ENCODE measurements around the gene BDNF. TPM values are rescaled to one million over a fixed set of nuclear protein-coding genes. Genes with fewer than 3 reads are reported as not detected.

Gene BDNF
- total RNA-seq, 1 experiment from 2014 or later: 5.4 TPM

GRCh38 chr11:27653990-27654758 is 46.1 kb downstream of the BDNF start:
- ChIA-PET POLR2A (ENCODE audit: unreplicated experiment) (no interaction called here), CTCF (no interaction called here)
- Histone ChIP-seq H3K36me3 (ENCODE audit: low read depth) (no peaks in the 10 kb centered on the region), H3K4me3 (no peak overlapping the region), H3K4me1 (replicated peaks; ENCODE audit: insufficient read depth) (no peaks in the 10 kb centered on the region), H2AFZ (no peak overlapping the region), H3K79me2 (ENCODE audit: low read depth) (no peaks in the 10 kb centered on the region), H3F3A (ENCODE audit: insufficient read depth, low read depth) (no peaks in the 10 kb centered on the region), H3K27me3 (ENCODE audit: insufficient read depth, low read depth) (no peaks in the 10 kb centered on the region), H3K9me2 (ENCODE audit: insufficient read depth) (no peaks in the 10 kb centered on the region), H3K27ac (no peak overlapping the region), H4K20me1 (ENCODE audit: insufficient read depth) (no peaks in the 10 kb centered on the region), H3K9me3 (ENCODE audit: insufficient read depth, low read depth) (no peaks in the 10 kb centered on the region), H3K4me2 (no peak overlapping the region)
- TF ChIP-seq, protein P1, sequence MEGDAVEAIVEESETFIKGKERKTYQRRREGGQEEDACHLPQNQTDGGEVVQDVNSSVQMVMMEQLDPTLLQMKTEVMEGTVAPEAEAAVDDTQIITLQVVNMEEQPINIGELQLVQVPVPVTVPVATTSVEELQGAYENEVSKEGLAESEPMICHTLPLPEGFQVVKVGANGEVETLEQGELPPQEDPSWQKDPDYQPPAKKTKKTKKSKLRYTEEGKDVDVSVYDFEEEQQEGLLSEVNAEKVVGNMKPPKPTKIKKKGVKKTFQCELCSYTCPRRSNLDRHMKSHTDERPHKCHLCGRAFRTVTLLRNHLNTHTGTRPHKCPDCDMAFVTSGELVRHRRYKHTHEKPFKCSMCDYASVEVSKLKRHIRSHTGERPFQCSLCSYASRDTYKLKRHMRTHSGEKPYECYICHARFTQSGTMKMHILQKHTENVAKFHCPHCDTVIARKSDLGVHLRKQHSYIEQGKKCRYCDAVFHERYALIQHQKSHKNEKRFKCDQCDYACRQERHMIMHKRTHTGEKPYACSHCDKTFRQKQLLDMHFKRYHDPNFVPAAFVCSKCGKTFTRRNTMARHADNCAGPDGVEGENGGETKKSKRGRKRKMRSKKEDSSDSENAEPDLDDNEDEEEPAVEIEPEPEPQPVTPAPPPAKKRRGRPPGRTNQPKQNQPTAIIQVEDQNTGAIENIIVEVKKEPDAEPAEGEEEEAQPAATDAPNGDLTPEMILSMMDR (conservative IDR thresholded peaks at IDR 0.05): no peak
- TF ChIP-seq EZH2 (IDR thresholded peaks at IDR 0.05; ENCODE audit: low read depth): no peak
- no TSS peak for BruUV-seq (replicated peaks)
- intact Hi-C loops (cut with micrococcal nuclease; ENCODE audit: unreplicated experiment): no loop called here
- no peak for DNase-seq

GRCh38 chr11:27651711-27652110 is 48.5 kb downstream of the BDNF start:
- no peak for DNase-seq
- Histone ChIP-seq H3K79me2 (ENCODE audit: low read depth) (no peaks in the 10 kb centered on the region), H3K4me2 (no peak overlapping the region), H3K27me3 (ENCODE audit: insufficient read depth, low read depth) (no peaks in the 10 kb centered on the region), H3F3A (ENCODE audit: insufficient read depth, low read depth) (no peaks in the 10 kb centered on the region), H3K4me3 (no peak overlapping the region), H3K36me3 (ENCODE audit: low read depth) (no peaks in the 10 kb centered on the region), H3K9me3 (ENCODE audit: insufficient read depth, low read depth) (no peaks in the 10 kb centered on the region), H4K20me1 (ENCODE audit: insufficient read depth) (no peaks in the 10 kb centered on the region), H3K9me2 (ENCODE audit: insufficient read depth) (no peaks in the 10 kb centered on the region), H3K27ac (no peak overlapping the region), H3K4me1 (replicated peaks; ENCODE audit: insufficient read depth) (no peaks in the 10 kb centered on the region), H2AFZ (no peak overlapping the region)
- BruUV-seq (replicated peaks): no TSS peak
- ChIA-PET POLR2A (ENCODE audit: unreplicated experiment) (no interaction called here), CTCF (no interaction called here)
- intact Hi-C loops (cut with micrococcal nuclease; ENCODE audit: unreplicated experiment): no loop called here
- no peak for TF ChIP-seq EZH2 (IDR thresholded peaks at IDR 0.05; ENCODE audit: low read depth)
- TF ChIP-seq, protein P1 (conservative IDR thresholded peaks at IDR 0.05): no peak

DNA sequence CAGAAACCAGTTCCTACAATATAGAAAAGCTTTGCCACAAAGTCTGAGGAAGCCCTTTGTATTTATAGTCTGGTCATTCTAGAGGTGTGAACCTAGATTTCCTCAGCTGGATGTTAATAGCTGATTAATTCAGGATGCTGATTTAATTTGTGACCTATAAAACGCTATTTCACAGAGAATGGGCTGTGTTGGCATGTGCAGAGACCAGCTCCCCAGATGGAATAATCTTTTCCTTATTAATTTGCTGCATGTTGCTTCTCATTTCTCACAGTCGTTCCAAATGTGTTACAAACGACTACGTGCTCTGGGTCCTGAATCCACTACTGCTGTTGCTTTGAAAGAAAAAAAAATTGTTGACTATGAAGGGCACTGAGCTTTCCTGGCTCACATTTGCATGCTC is 49.3 kb downstream of the BDNF start:
- no peaks in the 10 kb centered on the region for H3K27me3 ChIP-seq (ENCODE audit: insufficient read depth, low read depth)
- H3K27ac ChIP-seq: no peak overlapping the region
- no peak overlapping the region for H3K4me3 ChIP-seq
- no peaks in the 10 kb centered on the region for H3K79me2 ChIP-seq (ENCODE audit: low read depth)
- no peaks in the 10 kb centered on the region for H3F3A ChIP-seq (ENCODE audit: insufficient read depth, low read depth)
- ChIA-PET CTCF (no interaction called here), POLR2A (ENCODE audit: unreplicated experiment) (no interaction called here)
- BruUV-seq (replicated peaks): no TSS peak
- H3K36me3 ChIP-seq (ENCODE audit: low read depth): no peaks in the 10 kb centered on the region
- H4K20me1 ChIP-seq (ENCODE audit: insufficient read depth): no peaks in the 10 kb centered on the region
- no peak for TF ChIP-seq EZH2 (IDR thresholded peaks at IDR 0.05; ENCODE audit: low read depth)
- TF ChIP-seq, protein P1 (conservative IDR thresholded peaks at IDR 0.05): no peak
- H2AFZ ChIP-seq: no peak overlapping the region
- H3K9me3 ChIP-seq (ENCODE audit: insufficient read depth, low read depth): no peaks in the 10 kb centered on the region
- no peak for DNase-seq
- H3K9me2 ChIP-seq (ENCODE audit: insufficient read depth): no peaks in the 10 kb centered on the region
- no peaks in the 10 kb centered on the region for H3K4me1 ChIP-seq (replicated peaks; ENCODE audit: insufficient read depth)
- intact Hi-C loops (cut with micrococcal nuclease; ENCODE audit: unreplicated experiment): no loop called here
- H3K4me2 ChIP-seq: no peak overlapping the region

Data from PC-9 (cell line).